Colonic mucosa (tissue), 4 donors: ENCODE data around the gene ARHGAP15. TPM values are rescaled to one million over a fixed set of nuclear protein-coding genes. Genes with fewer than 3 reads are reported as not detected.

ENCODE experiments used
- DNase-seq: peaks from one replicate; pipeline ENCODE4 v3.0.0-alpha.2; 2020
- H3K27ac ChIP-seq: fragments of 200-600 bp; one replicate; pipeline ENCODE4 v1.8.0; 2021
- H3K27me3 ChIP-seq: fragments of 200-600 bp; one replicate; pipeline ENCODE4 v1.8.0; 2021
- H3K36me3 ChIP-seq: fragments of 200-600 bp; one replicate; pipeline ENCODE4 v1.8.0; 2021
- H3K4me1 ChIP-seq: fragments of 200-600 bp; one replicate; pipeline ENCODE4 v1.8.0; 2021; ENCODE audit warnings: mild to moderate bottlenecking
- H3K4me3 ChIP-seq: fragments of 200-600 bp; one replicate; pipeline ENCODE4 v1.8.0; 2021
- H3K9ac ChIP-seq, 2 donors: one replicate each; pipeline ENCODE4 v1.7.0; 2013; ENCODE audit warnings: control low read depth in 2 of 2, low read depth in 2 of 2, low read length in 2 of 2
- H3K9me3 ChIP-seq: fragments of 200-600 bp; one replicate; pipeline ENCODE4 v1.8.0; 2021
- intact Hi-C: fragments of 100-400 bp; cut with DNase I; formaldehyde crosslinking; loops from one replicate; pipeline ENCODE4 v1.14.1; 2022
- total RNA-seq, 2 donors: library from RNA; stranded (reverse); fragmentation: NEBNext Ultra II Directional in 1 of 2; extraction: Animal tissue kit (Norgen Biotek cat#: 25700) in 1 of 2; gene quantifications; one replicate each; pipeline ENCODE4 v1.2.1, GENCODE V29; 2021
- TF ChIP-seq, protein P1 (sequence below): fragments of 200-600 bp; IDR thresholded peaks from one replicate; pipeline ENCODE4 v1.8.0; 2022; ENCODE audit warnings: antibody characterized with exemption, mild to moderate bottlenecking
- donor health status: healthy.
- donor health status: DM: no; HTN: no; CAD: no.
- donor health status: DM: no; HTN: no; CAD: no.

The ARHGAP15 gene
- total RNA-seq, 2 donors from 2014 or later, result 1.6 to 3.7 TPM

GRCh38 chr2:143230506-143231253 lies 101.5 kb downstream of the ARHGAP15 start:
- Histone ChIP-seq H3K27ac (no peak overlapping the region), H3K27me3 (no peaks in the 10 kb centered on the region), H3K4me1 (no peaks in the 10 kb centered on the region), H3K9ac (no peak overlapping the region), H3K4me3 (no peak overlapping the region), H3K36me3 (no peaks in the 10 kb centered on the region), H3K9me3 (no peaks in the 10 kb centered on the region)
- intact Hi-C loops, result no loop called here
- TF ChIP-seq, protein P1, sequence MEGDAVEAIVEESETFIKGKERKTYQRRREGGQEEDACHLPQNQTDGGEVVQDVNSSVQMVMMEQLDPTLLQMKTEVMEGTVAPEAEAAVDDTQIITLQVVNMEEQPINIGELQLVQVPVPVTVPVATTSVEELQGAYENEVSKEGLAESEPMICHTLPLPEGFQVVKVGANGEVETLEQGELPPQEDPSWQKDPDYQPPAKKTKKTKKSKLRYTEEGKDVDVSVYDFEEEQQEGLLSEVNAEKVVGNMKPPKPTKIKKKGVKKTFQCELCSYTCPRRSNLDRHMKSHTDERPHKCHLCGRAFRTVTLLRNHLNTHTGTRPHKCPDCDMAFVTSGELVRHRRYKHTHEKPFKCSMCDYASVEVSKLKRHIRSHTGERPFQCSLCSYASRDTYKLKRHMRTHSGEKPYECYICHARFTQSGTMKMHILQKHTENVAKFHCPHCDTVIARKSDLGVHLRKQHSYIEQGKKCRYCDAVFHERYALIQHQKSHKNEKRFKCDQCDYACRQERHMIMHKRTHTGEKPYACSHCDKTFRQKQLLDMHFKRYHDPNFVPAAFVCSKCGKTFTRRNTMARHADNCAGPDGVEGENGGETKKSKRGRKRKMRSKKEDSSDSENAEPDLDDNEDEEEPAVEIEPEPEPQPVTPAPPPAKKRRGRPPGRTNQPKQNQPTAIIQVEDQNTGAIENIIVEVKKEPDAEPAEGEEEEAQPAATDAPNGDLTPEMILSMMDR, result no peak
- DNase-seq, result no peak

GRCh38 chr2:143231254-143231645 lies 102.0 kb downstream of the ARHGAP15 start:
- intact Hi-C loops, result no loop called here
- Histone ChIP-seq H3K9me3 (no peaks in the 10 kb centered on the region), H3K4me3 (no peak overlapping the region), H3K27ac (no peak overlapping the region), H3K36me3 (no peaks in the 10 kb centered on the region), H3K9ac (no peak overlapping the region), H3K27me3 (no peaks in the 10 kb centered on the region), H3K4me1 (no peaks in the 10 kb centered on the region)
- TF ChIP-seq, protein P1, result no peak
- no peak for DNase-seq

- H3K4me1 ChIP-seq, result no peaks in the 10 kb centered on the region
- H3K36me3 ChIP-seq, result no peaks in the 10 kb centered on the region
- TF ChIP-seq, protein P1, result no peak
- intact Hi-C loops, result no loop called here
- no peaks in the 10 kb centered on the region for H3K9me3 ChIP-seq
- no peak overlapping the region for H3K9ac ChIP-seq
- H3K4me3 ChIP-seq, result no peak overlapping the region
- no peaks in the 10 kb centered on the region for H3K27me3 ChIP-seq
- H3K27ac ChIP-seq, result no peak overlapping the region
- DNase-seq, result no peak
Observed at GRCh38 chr2:143237146-143237777, 108.0 kb downstream of the ARHGAP15 start.

- no peaks in the 10 kb centered on the region for H3K36me3 ChIP-seq
- DNase-seq, result no peak
- no peaks in the 10 kb centered on the region for H3K4me1 ChIP-seq
- H3K27ac ChIP-seq, result no peak overlapping the region
- H3K9me3 ChIP-seq, result no peaks in the 10 kb centered on the region
- no peak overlapping the region for H3K4me3 ChIP-seq
- H3K27me3 ChIP-seq, result no peaks in the 10 kb centered on the region
- TF ChIP-seq, protein P1, result no peak
- intact Hi-C loops, result no loop called here
- H3K9ac ChIP-seq, result no peak overlapping the region
Observed at GRCh38 chr2:143241403-143242088, 112.3 kb downstream of the ARHGAP15 start.

DNA sequence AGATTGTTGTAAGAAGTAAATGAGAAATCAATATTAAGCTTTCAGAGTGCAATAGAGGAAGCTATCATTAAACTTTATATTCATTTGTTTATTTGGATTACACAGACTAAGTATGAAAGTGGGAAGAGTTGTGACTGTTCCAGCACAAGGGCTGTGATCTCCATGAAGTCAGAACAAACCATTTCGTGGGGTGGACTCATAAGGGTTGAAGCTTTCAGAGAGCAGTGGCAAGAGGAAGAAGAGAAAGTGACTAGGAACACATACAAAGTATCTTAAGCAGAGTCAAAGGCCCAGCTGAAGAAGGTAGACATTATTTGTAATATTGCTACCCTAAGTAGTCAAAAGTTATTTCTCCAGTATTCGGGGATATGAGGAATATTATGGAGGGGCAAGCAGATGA lies 117.0 kb downstream of the ARHGAP15 start:
- H3K9ac ChIP-seq, result no peak overlapping the region
- no peaks in the 10 kb centered on the region for H3K4me1 ChIP-seq
- DNase-seq, result no peak
- TF ChIP-seq, protein P1, result no peak
- no peaks in the 10 kb centered on the region for H3K36me3 ChIP-seq
- H3K9me3 ChIP-seq, result no peaks in the 10 kb centered on the region
- intact Hi-C loops, result no loop called here
- H3K27me3 ChIP-seq, result no peaks in the 10 kb centered on the region
- no peak overlapping the region for H3K27ac ChIP-seq
- H3K4me3 ChIP-seq, result no peak overlapping the region
